ENCODE results near the gene TCOF1. TPM values are rescaled to one million over a fixed set of nuclear protein-coding genes. Genes with fewer than 3 reads are reported as not detected.

Gene TCOF1
- total and polyA plus RNA-seq, 2 donors (not counting 1 experiment from before 2014, with no cell fraction given): 30.9 to 62.4 TPM

DNA sequence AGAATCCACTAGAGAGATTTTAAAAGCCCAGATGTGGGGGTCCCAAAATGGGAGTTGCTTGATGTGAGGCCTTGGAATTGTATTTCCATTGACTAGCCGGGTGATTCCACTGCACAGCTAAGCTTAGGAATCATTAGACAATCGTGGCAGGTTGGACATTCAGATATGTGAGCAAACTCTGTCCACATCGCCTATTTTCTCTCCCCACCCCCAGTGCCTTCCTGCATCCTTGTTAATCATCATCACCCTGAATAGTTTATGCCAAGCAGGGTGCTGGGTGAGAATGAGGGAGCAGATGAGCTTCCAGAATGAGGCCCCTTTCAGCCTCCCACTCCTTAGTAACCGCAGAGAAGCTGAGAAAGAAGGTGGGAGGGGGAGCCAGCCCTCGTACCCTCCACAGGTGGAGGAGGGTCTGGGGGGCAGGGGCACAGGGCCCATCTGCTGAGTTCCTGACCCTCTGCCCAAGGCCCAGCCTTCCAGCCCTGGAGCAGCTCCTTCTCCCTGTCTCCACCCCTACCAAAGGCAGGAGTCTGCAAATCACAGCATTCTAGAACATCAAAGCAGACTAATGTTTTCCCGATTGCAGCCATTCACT, 7.7 kb upstream of the TCOF1 start:
- peaks cover 7% of the 10 kb centered on the region for H3K4me1 Mint-ChIP-seq
- Histone ChIP-seq H3K4me1 (ENCODE audit: control insufficient read depth in 2 of 2, insufficient read depth in 2 of 2, low read length in 2 of 2) (peaks cover 8% of the 10 kb centered on the region in 2 donors), H2AFZ (ENCODE audit: insufficient read depth, low read depth, low read length, poor library complexity, severe bottlenecking) (no peak overlapping the region), H3K27me3 (replicated peaks in 1 of 4; ENCODE audit: control extremely low read depth in 1 of 4, control insufficient read depth in 3 of 4, insufficient read depth in 4 of 4, low read length in 3 of 4) (no peaks in the 10 kb centered on the region), H3K79me2 (ENCODE audit: control insufficient read depth, insufficient read depth, low read length) (no peaks in the 10 kb centered on the region), H3K9me3 (ENCODE audit: control extremely low read depth in 1 of 3, control insufficient read depth in 2 of 3, insufficient read depth in 1 of 3, low read length in 2 of 3) (no peaks in the 10 kb centered on the region), H4K20me1 (ENCODE audit: control insufficient read depth, insufficient read depth, low read length, poor library complexity, severe bottlenecking) (no peaks in the 10 kb centered on the region), H3K4me2 (replicated peaks; ENCODE audit: low read depth, low read length, poor library complexity, severe bottlenecking) (no peak overlapping the region), H3K27ac (ENCODE audit: low read length in 2 of 2) (no peak overlapping the region), H3K36me3 (replicated peaks in 1 of 2; ENCODE audit: control extremely low read depth in 1 of 2, control insufficient read depth in 1 of 2, extremely low read depth in 1 of 2, insufficient read depth in 2 of 2, low read length in 1 of 2) (no peaks in the 10 kb centered on the region), H3K9ac (ENCODE audit: low read length) (no peak overlapping the region), H3K4me3 (ENCODE audit: control extremely low read depth in 1 of 5, extremely low read depth in 1 of 5, insufficient read depth in 1 of 5, low read depth in 2 of 5, low read length in 4 of 5) (no peak overlapping the region)
- no peak overlapping the region for H3K27ac Mint-ChIP-seq
- TF ChIP-seq, protein P1, sequence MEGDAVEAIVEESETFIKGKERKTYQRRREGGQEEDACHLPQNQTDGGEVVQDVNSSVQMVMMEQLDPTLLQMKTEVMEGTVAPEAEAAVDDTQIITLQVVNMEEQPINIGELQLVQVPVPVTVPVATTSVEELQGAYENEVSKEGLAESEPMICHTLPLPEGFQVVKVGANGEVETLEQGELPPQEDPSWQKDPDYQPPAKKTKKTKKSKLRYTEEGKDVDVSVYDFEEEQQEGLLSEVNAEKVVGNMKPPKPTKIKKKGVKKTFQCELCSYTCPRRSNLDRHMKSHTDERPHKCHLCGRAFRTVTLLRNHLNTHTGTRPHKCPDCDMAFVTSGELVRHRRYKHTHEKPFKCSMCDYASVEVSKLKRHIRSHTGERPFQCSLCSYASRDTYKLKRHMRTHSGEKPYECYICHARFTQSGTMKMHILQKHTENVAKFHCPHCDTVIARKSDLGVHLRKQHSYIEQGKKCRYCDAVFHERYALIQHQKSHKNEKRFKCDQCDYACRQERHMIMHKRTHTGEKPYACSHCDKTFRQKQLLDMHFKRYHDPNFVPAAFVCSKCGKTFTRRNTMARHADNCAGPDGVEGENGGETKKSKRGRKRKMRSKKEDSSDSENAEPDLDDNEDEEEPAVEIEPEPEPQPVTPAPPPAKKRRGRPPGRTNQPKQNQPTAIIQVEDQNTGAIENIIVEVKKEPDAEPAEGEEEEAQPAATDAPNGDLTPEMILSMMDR (IDR thresholded peaks at IDR 0.05): no peak
- no peaks in the 10 kb centered on the region for H3K27me3 Mint-ChIP-seq
- H3K9me3 Mint-ChIP-seq (ENCODE audit: insufficient read depth): no peaks in the 10 kb centered on the region
- intact Hi-C loops (cut with micrococcal nuclease): loop anchor here (10.0 kb wide), 1 partner anchor 215 kb away; no protein-coding TSS in a partner anchor
- no CpG with 5 or more reads among the region's 6 CpGs for WGBS (ENCODE audit: insufficient coverage)
- ChIA-PET CTCF (interaction anchor here (0.9 to 2.8 kb wide), 5 partner anchors 75 to 219 kb away, joined by 3 to 11 read pairs (median 3); partner anchors contain the start of gene PDGFRB), POLR2A (no interaction called here)
- no peak for DNase-seq
- no peak overlapping the region for H3K4me3 Mint-ChIP-seq
- ATAC-seq (ENCODE audit: low read depth): no peak

DNA sequence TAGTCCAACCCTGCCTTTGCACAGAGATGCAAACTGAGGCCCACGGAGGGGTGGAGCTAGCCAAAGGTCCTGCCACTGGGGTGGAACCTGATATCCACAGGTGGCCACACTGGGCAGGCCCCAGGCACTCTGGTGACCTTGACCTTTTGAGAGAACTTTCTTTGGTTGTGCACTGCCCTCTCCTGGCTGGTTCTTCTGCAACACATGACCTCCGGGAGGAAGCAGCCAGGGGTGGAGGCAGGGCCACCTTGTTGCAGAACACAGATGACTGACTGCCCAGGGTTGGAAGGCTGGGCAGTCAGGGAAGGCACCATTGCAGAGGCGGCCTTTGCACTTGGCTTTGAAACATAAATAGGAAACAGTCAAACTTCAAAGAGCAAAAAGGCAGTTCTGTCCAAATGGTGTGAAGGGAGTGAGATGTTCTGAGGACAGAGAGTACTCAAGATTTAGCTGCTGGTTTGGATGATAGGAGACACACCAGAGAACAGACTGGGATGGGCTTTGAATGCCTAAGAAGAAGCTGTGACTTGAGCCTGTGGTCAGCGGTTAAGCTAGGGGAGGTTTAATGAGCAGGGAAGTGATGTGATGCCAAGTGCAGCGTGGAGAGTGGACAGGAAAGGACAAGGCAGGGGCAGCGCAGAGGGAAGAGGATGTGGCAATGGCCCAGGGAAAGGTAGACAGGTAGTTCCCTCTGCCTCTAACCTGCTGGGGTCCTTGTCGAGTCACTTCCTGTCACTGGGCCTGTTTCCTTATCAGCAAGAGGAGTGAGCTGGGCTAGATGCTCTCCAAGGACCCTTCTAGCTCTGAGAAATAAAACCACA, 6.8 kb upstream of the TCOF1 start:
- WGBS (ENCODE audit: insufficient coverage): 34% methylated on average over 6 of the region's 7 CpGs
- TF ChIP-seq, protein P1 (IDR thresholded peaks at IDR 0.05): no peak
- Histone ChIP-seq H3K27ac (ENCODE audit: low read length in 2 of 2) (no peak overlapping the region), H3K9me3 (ENCODE audit: control extremely low read depth in 1 of 3, control insufficient read depth in 2 of 3, insufficient read depth in 1 of 3, low read length in 2 of 3) (no peaks in the 10 kb centered on the region), H3K36me3 (replicated peaks in 1 of 2; ENCODE audit: control extremely low read depth in 1 of 2, control insufficient read depth in 1 of 2, extremely low read depth in 1 of 2, insufficient read depth in 2 of 2, low read length in 1 of 2) (no peaks in the 10 kb centered on the region), H3K79me2 (ENCODE audit: control insufficient read depth, insufficient read depth, low read length) (no peaks in the 10 kb centered on the region), H3K9ac (ENCODE audit: low read length) (no peak overlapping the region), H2AFZ (ENCODE audit: insufficient read depth, low read depth, low read length, poor library complexity, severe bottlenecking) (peak overlapping the region; percentile 9), H4K20me1 (ENCODE audit: control insufficient read depth, insufficient read depth, low read length, poor library complexity, severe bottlenecking) (no peaks in the 10 kb centered on the region), H3K4me3 (ENCODE audit: control extremely low read depth in 1 of 5, extremely low read depth in 1 of 5, insufficient read depth in 1 of 5, low read depth in 2 of 5, low read length in 4 of 5) (no peak overlapping the region), H3K4me1 (ENCODE audit: control insufficient read depth in 2 of 2, insufficient read depth in 2 of 2, low read length in 2 of 2) (peaks cover 8% of the 10 kb centered on the region in 2 donors), H3K4me2 (replicated peaks; ENCODE audit: low read depth, low read length, poor library complexity, severe bottlenecking) (no peak overlapping the region), H3K27me3 (replicated peaks in 1 of 4; ENCODE audit: control extremely low read depth in 1 of 4, control insufficient read depth in 3 of 4, insufficient read depth in 4 of 4, low read length in 3 of 4) (no peaks in the 10 kb centered on the region)
- POLR2A ChIA-PET: no interaction called here
- H3K27ac Mint-ChIP-seq: peak overlapping the region; percentile 51
- H3K4me1 Mint-ChIP-seq: peaks cover 7% of the 10 kb centered on the region
- no peak overlapping the region for H3K4me3 Mint-ChIP-seq
- intact Hi-C loops (cut with micrococcal nuclease): loop anchor here (10.0 kb wide), 1 partner anchor 214 kb away; no protein-coding TSS in a partner anchor
- H3K27me3 Mint-ChIP-seq: no peaks in the 10 kb centered on the region
- ATAC-seq (ENCODE audit: low read depth) (peak; percentile 80), DNase-seq (peak; percentile 58)
- CTCF ChIA-PET: interaction anchor here (0.6 to 2.8 kb wide), 11 partner anchors 8 to 476 kb away, joined by 3 to 11 read pairs (median 4); partner anchors contain the start of gene PDGFRB
- H3K9me3 Mint-ChIP-seq (ENCODE audit: insufficient read depth): no peaks in the 10 kb centered on the region
